Measurements from ENCODE around the gene GRIP1. TPM values are rescaled to one million over a fixed set of nuclear protein-coding genes. Genes with fewer than 3 reads are reported as not detected.

GRIP1 gene
- total and polyA plus RNA-seq, 10 of the 15 experiments (the other 5 are each of a cell fraction or from before 2014, with no cell fraction given) = 0.05 to 0.85 (median 0.50) TPM; not detected in 7

DNA sequence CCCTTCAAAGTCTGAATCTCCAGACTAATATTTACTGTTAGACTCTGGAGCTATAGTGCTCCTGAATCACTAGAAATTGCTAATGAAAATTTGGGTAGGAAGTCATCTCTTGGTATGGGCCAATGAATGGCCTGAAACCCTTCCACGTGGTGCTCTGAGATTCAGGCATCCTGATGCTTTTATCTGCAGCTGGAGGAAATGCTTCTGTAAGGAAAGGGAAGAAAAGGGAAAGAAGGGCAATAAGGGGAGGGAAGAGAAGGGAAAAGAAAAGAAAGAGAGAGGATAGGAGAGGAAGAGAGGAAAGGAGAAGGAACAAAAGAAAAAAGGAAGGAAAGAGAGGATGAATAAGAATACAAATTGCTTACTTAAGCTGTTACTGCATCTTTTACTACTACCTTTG is 182.3 kb downstream of the GRIP1 start (continued):
- TF ChIP-seq, protein P1, sequence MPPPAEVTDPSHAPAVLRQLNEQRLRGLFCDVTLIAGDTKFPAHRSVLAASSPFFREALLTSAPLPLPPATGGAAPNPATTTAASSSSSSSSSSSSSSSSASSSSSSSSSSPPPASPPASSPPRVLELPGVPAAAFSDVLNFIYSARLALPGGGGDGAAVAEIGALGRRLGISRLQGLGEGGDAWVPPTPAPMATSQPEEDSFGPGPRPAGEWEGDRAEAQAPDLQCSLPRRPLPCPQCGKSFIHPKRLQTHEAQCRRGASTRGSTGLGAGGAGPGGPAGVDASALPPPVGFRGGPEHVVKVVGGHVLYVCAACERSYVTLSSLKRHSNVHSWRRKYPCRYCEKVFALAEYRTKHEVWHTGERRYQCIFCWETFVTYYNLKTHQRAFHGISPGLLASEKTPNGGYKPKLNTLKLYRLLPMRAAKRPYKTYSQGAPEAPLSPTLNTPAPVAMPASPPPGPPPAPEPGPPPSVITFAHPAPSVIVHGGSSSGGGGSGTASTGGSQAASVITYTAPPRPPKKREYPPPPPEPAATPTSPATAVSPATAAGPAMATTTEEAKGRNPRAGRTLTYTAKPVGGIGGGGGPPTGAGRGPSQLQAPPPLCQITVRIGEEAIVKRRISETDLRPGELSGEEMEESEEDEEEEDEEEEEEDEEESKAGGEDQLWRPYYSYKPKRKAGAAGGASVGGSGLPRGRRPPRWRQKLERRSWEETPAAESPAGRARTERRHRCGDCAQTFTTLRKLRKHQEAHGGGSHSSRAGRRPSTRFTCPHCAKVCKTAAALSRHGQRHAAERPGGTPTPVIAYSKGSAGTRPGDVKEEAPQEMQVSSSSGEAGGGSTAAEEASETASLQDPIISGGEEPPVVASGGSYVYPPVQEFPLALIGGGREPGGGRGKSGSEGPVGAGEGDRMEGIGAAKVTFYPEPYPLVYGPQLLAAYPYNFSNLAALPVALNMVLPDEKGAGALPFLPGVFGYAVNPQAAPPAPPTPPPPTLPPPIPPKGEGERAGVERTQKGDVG (CRISPR knock-in tag; IDR thresholded peaks at IDR 0.05) = no peak
- TF ChIP-seq, protein P2, sequence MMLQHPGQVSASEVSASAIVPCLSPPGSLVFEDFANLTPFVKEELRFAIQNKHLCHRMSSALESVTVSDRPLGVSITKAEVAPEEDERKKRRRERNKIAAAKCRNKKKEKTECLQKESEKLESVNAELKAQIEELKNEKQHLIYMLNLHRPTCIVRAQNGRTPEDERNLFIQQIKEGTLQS (IDR thresholded peaks at IDR 0.05; ENCODE audit: borderline replicate concordance, extremely low read depth, low read depth, low read length) = no peak
- no peak for TF ChIP-seq SREBF2 (IDR thresholded peaks at IDR 0.05; ENCODE audit: low read length)
- no peak for TF ChIP-seq RELA (IDR thresholded peaks at IDR 0.05; ENCODE audit: borderline replicate concordance, partially characterized antibody)

DNA sequence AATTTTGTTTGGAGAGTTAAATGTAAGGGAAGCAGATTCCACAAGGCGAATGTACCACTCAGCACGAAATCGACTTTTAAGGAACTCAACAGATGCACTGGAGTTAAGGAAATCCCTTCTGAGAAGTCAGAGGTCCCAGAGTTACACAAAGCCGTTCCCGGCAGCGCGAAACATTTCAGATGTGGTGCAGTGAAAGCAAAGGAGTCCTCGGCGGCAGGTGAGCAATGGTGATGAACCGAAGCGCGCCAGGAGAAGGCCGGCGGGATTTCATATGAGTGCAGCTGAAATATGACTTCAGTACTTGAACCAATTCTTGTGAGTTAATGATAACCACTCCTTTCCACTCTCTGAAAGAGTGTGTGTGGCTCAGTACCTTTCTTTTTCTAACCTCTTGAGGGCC is 183.2 kb downstream of the GRIP1 start:
- no TSS peak for BruUV-seq (replicated peaks)
- ChIA-PET POLR2A (no interaction called here), RAD21 (ENCODE audit: unreplicated experiment) (no interaction called here), SMC1A (ENCODE audit: uncharacterized antibody, unreplicated experiment) (no interaction called here), CTCF (interaction anchor here (1.0 kb wide), 1 partner anchor 12 kb away, joined by 3 read pairs; no protein-coding TSS in a partner anchor)
- Histone ChIP-seq H3K9ac (ENCODE audit: control insufficient read depth, insufficient read depth, low read length) (no peak overlapping the region), H4K20me1 (ENCODE audit: control insufficient read depth, insufficient read depth) (no peaks in the 10 kb centered on the region), H3K4me3 (no peak overlapping the region), H3K27ac (ENCODE audit: control insufficient read depth, insufficient read depth) (no peak overlapping the region), H3K27me3 (replicated peaks in 1 of 2; ENCODE audit: control insufficient read depth in 2 of 2, insufficient read depth in 2 of 2, low read length in 1 of 2) (no peaks in the 10 kb centered on the region; a peak in 1 of 4 replicates), H3K36me3 (ENCODE audit: control insufficient read depth in 2 of 2, insufficient read depth in 2 of 2, low read length in 1 of 2) (no peaks in the 10 kb centered on the region), H3K4me1 (ENCODE audit: control insufficient read depth, insufficient read depth, low read length) (no peaks in the 10 kb centered on the region; the same call in none of the 2 replicates), H3K9me3 (replicated peaks; ENCODE audit: control insufficient read depth, insufficient read depth, low read length) (no peaks in the 10 kb centered on the region), H2AFZ (ENCODE audit: control insufficient read depth, low read depth, low read length) (no peak overlapping the region), H3K79me2 (ENCODE audit: control insufficient read depth, insufficient read depth, low read length) (no peaks in the 10 kb centered on the region), H3K4me2 (ENCODE audit: control insufficient read depth, insufficient read depth) (no peak overlapping the region)
- FAIRE-seq (no peak), DNase-seq (ENCODE audit: low read depth, low spot score) (no peak), ATAC-seq (no peak)
- in situ Hi-C loops (cut with MboI) = no loop called here
- intact Hi-C loops (cut with micrococcal nuclease; ENCODE audit: unreplicated experiment) = no loop called here
- WGBS (ENCODE audit: insufficient coverage, insufficient replicate concordance, low lambda C conversion rate, missing lambda C conversion rate) = 84% methylated on average over 14 of the region's 14 CpGs
- TF ChIP-seq, protein P3, sequence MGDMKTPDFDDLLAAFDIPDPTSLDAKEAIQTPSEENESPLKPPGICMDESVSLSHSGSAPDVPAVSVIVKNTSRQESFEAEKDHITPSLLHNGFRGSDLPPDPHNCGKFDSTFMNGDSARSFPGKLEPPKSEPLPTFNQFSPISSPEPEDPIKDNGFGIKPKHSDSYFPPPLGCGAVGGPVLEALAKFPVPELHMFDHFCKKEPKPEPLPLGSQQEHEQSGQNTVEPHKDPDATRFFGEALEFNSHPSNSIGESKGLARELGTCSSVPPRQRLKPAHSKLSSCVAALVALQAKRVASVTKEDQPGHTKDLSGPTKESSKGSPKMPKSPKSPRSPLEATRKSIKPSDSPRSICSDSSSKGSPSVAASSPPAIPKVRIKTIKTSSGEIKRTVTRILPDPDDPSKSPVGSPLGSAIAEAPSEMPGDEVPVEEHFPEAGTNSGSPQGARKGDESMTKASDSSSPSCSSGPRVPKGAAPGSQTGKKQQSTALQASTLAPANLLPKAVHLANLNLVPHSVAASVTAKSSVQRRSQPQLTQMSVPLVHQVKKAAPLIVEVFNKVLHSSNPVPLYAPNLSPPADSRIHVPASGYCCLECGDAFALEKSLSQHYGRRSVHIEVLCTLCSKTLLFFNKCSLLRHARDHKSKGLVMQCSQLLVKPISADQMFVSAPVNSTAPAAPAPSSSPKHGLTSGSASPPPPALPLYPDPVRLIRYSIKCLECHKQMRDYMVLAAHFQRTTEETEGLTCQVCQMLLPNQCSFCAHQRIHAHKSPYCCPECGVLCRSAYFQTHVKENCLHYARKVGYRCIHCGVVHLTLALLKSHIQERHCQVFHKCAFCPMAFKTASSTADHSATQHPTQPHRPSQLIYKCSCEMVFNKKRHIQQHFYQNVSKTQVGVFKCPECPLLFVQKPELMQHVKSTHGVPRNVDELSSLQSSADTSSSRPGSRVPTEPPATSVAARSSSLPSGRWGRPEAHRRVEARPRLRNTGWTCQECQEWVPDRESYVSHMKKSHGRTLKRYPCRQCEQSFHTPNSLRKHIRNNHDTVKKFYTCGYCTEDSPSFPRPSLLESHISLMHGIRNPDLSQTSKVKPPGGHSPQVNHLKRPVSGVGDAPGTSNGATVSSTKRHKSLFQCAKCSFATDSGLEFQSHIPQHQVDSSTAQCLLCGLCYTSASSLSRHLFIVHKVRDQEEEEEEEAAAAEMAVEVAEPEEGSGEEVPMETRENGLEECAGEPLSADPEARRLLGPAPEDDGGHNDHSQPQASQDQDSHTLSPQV (IDR thresholded peaks at IDR 0.05) = no peak
- no peak for TF ChIP-seq MTA3 (IDR thresholded peaks at IDR 0.05; ENCODE audit: borderline replicate concordance, low read length)
- TF ChIP-seq, protein P4, sequence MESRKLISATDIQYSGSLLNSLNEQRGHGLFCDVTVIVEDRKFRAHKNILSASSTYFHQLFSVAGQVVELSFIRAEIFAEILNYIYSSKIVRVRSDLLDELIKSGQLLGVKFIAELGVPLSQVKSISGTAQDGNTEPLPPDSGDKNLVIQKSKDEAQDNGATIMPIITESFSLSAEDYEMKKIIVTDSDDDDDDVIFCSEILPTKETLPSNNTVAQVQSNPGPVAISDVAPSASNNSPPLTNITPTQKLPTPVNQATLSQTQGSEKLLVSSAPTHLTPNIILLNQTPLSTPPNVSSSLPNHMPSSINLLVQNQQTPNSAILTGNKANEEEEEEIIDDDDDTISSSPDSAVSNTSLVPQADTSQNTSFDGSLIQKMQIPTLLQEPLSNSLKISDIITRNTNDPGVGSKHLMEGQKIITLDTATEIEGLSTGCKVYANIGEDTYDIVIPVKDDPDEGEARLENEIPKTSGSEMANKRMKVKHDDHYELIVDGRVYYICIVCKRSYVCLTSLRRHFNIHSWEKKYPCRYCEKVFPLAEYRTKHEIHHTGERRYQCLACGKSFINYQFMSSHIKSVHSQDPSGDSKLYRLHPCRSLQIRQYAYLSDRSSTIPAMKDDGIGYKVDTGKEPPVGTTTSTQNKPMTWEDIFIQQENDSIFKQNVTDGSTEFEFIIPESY (IDR thresholded peaks at IDR 0.05) = no peak
- TF ChIP-seq FOXM1 (IDR thresholded peaks at IDR 0.05; ENCODE audit: low read depth, low read length) = no peak
- no peak for TF ChIP-seq ATF7 (IDR thresholded peaks at IDR 0.05; ENCODE audit: low read depth)
- TF ChIP-seq ZNF217 (IDR thresholded peaks at IDR 0.05) = no peak
- no peak for TF ChIP-seq WRNIP1 (IDR thresholded peaks at IDR 0.05; ENCODE audit: borderline replicate concordance, low read depth, low read length)
- no peak for TF ChIP-seq KLF5 (IDR thresholded peaks at IDR 0.05; ENCODE audit: partially characterized antibody)
- no peak for TF ChIP-seq EP300 (IDR thresholded peaks at IDR 0.05; ENCODE audit: borderline replicate concordance in 1 of 2, control insufficient read depth in 1 of 2, low read depth in 2 of 2, low read length in 2 of 2)
- no peak for TF ChIP-seq CBX5 (IDR thresholded peaks at IDR 0.05; ENCODE audit: low read depth)

All from GM12878 (cell line).